Osteocyte (in vitro differentiated cells): ENCODE measurements around the gene HNF4A. TPM values are rescaled to one million over a fixed set of nuclear protein-coding genes. Genes with fewer than 3 reads are reported as not detected.

ENCODE experiments used
- DNase-seq: peaks from one replicate; pipeline ENCODE4 v3.0.0; 2021; ENCODE audit warnings: mixed read lengths; ENCODE audit not compliant: unreplicated experiment; ENCODE audit errors: extremely low spot score
- H3K27ac Mint-ChIP-seq: one replicate; pipeline ENCODE4 v1.8.0; 2021; ENCODE audit warnings: mild to moderate bottlenecking, mixed read lengths; ENCODE audit not compliant: unreplicated experiment
- H3K27me3 Mint-ChIP-seq: one replicate; pipeline ENCODE4 v1.8.0; 2021; ENCODE audit warnings: mixed read lengths; ENCODE audit not compliant: unreplicated experiment
- H3K36me3 Mint-ChIP-seq: one replicate; pipeline ENCODE4 v1.8.0; 2021; ENCODE audit warnings: mixed read lengths; ENCODE audit not compliant: unreplicated experiment
- H3K4me1 Mint-ChIP-seq: one replicate; pipeline ENCODE4 v1.8.0; 2021; ENCODE audit warnings: mixed read lengths; ENCODE audit not compliant: unreplicated experiment
- H3K4me3 Mint-ChIP-seq: one replicate; pipeline ENCODE4 v1.8.0; 2021; ENCODE audit warnings: mild to moderate bottlenecking, moderate library complexity, mixed read lengths; ENCODE audit not compliant: unreplicated experiment
- H3K9me3 Mint-ChIP-seq: one replicate; pipeline ENCODE4 v1.8.0; 2021; ENCODE audit warnings: mixed read lengths; ENCODE audit not compliant: unreplicated experiment
- total RNA-seq: library from RNA; stranded (reverse); gene quantifications from 2 replicates; pipeline ENCODE4 v1.2.1, GENCODE V29; 2021
- TF ChIP-seq, protein P1 (sequence below): fragments of 200-600 bp; sonication (generic); IDR thresholded peaks from 2 replicates; pipeline ENCODE4 v1.5.0; 2021; ENCODE audit warnings: antibody characterized with exemption, mild to moderate bottlenecking, moderate library complexity

HNF4A gene
- total RNA-seq, 1 donor from 2014 or later: not detected

DNA sequence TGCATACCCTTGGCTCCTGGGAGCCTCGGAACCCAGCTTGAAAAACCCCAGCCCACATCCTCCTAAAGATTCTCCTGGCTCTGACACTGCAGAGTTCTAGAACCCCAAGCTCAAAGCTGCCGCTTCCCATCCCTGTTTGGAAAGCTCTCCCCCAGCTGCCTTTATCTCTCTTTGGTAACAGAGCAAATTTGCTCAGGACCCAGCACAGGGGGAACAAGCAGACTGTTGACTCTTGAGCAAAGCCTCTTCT, 38.9 kb downstream of the HNF4A start:
- TF ChIP-seq, protein P1, sequence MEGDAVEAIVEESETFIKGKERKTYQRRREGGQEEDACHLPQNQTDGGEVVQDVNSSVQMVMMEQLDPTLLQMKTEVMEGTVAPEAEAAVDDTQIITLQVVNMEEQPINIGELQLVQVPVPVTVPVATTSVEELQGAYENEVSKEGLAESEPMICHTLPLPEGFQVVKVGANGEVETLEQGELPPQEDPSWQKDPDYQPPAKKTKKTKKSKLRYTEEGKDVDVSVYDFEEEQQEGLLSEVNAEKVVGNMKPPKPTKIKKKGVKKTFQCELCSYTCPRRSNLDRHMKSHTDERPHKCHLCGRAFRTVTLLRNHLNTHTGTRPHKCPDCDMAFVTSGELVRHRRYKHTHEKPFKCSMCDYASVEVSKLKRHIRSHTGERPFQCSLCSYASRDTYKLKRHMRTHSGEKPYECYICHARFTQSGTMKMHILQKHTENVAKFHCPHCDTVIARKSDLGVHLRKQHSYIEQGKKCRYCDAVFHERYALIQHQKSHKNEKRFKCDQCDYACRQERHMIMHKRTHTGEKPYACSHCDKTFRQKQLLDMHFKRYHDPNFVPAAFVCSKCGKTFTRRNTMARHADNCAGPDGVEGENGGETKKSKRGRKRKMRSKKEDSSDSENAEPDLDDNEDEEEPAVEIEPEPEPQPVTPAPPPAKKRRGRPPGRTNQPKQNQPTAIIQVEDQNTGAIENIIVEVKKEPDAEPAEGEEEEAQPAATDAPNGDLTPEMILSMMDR: no peak
- no peak overlapping the region for H3K27ac Mint-ChIP-seq
- peaks cover 30% of the 10 kb centered on the region for H3K27me3 Mint-ChIP-seq
- H3K9me3 Mint-ChIP-seq: no peaks in the 10 kb centered on the region
- no peaks in the 10 kb centered on the region for H3K4me1 Mint-ChIP-seq
- no peaks in the 10 kb centered on the region for H3K36me3 Mint-ChIP-seq
- no peak for DNase-seq
- H3K4me3 Mint-ChIP-seq: no peak overlapping the region

DNA sequence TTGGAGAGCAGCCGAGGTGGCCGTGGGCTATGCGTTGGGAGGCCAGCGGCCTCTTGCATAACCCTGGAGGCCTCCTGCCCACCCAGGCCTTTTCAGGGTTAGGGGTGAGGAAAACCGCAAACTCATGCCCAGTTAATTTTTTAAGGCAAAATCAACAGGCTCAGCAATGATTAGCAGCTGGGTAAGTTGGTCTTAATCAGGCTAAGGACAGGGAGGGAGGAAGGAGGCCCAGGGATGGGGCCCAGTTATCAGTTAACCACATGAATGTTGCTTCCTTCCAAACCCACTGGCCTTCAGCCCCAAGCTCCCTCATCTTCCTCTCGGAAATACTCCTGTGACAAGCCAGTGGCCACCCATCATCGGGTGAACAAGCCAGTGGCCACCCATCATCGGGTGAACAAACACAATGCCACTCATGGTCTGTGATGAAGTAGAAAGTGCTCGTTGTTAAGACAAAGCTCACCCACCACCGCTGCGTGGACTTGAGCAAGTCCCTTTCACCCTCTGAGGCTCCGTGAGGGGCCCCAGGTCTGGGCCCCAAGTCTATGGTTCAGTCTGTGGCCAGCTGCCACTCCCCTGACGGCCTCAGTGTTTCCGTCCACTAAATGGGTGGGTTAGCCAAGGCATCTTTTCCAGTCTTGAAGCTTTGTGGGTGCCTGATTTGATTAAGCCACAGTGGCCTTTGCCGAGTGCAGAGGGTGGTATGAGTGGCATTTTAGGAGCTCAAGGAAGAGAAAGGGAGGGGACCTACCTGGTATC, 39.4 kb downstream of the HNF4A start:
- DNase-seq: no peak

DNA sequence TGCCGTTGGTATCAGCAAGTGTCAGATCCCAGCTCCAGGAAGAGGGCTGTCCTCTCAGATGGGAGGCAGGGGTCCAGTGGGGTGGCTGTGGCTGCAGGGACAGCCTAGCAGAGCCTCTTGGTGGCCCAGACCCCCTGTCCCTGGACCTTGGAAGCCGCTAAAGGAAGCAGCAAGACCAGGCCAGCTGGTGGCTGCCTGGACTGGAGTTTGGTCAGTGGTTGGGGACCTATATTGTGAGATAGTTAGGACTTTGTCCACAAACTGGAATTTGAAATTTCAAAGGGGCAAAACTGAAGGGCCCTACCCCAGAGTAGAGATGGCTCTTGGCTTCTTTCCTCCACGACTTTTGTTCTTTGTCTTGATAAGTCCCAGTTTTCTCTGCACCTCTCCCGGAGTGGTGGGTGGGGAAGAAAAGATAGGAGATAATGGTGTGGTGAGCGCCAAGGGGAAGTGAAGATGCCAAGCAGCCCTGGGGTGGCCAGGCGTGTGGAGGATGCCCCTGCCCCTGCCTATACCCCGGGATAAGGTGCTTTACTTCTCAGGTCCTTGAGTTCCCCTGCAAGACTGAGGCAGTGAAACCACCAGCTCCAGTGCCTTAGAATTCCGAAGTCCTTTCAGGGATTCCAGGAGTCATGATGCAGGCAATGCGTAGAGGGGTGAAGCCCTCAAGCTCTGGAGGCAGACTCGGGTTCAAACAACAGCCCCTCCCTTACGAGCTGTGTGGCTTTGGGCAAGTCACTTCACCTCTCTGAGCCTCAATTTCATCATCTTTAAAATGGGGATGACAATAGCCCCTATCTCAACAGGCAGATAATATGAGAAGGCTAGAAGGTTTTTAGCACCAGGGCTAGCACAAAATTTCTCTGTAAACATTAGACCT, 40.2 kb downstream of the HNF4A start:
- no peaks in the 10 kb centered on the region for H3K9me3 Mint-ChIP-seq
- TF ChIP-seq, protein P1: no peak
- H3K27ac Mint-ChIP-seq: no peak overlapping the region
- H3K4me1 Mint-ChIP-seq: no peaks in the 10 kb centered on the region
- DNase-seq: no peak
- H3K36me3 Mint-ChIP-seq: no peaks in the 10 kb centered on the region
- peaks cover 33% of the 10 kb centered on the region for H3K27me3 Mint-ChIP-seq
- H3K4me3 Mint-ChIP-seq: no peak overlapping the region

More for the DNA sequence above, 39.4 kb downstream of the HNF4A start:
- TF ChIP-seq, protein P1: no peak
- Mint-ChIP-seq H3K36me3 (no peaks in the 10 kb centered on the region), H3K4me3 (no peak overlapping the region), H3K27ac (no peak overlapping the region), H3K27me3 (peaks cover 31% of the 10 kb centered on the region), H3K4me1 (no peaks in the 10 kb centered on the region), H3K9me3 (no peaks in the 10 kb centered on the region)

DNA sequence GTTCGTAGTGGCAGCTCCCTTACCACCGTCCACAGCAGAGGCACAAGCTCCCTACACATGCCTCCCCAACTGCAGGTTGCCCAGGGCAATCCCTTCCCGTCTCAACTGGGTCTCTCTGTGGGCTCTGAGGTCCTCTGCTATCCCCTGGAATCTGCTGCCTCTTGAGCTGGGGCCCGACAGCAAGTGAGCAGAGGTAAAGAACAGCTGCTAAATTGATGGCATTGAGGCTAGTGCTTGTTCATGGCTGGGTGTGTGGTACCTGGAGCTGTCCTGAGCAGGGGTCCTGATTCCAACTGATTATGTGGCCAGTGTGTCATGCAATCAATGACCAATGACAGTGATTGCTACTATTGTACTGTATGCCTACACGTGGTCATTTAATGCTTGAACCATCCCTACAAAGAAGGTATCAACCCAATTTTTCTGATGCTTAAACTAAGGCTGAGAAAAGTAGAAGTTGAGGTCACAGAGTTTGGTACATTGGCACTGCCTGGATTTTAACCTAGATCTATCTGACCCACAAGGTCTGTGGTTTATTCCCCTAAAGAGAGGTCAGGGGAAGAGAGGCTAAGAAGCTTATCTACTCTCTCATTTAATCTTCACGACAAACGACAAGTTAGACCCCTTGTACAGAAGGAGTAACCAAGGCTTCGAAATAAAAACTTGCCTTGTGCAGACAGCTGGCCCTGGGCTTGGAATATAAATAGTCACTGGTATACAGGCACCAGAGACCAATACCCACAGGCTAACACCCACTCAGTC, 41.1 kb downstream of the HNF4A start:
- no peaks in the 10 kb centered on the region for H3K4me1 Mint-ChIP-seq
- no peaks in the 10 kb centered on the region for H3K9me3 Mint-ChIP-seq
- no peak overlapping the region for H3K4me3 Mint-ChIP-seq
- no peak for DNase-seq
- peaks cover 33% of the 10 kb centered on the region for H3K27me3 Mint-ChIP-seq
- TF ChIP-seq, protein P1: no peak
- no peaks in the 10 kb centered on the region for H3K36me3 Mint-ChIP-seq
- no peak overlapping the region for H3K27ac Mint-ChIP-seq
